GM12878 (cell line): ENCODE data around the gene LRFN2. TPM values are rescaled to one million over a fixed set of nuclear protein-coding genes. Genes with fewer than 3 reads are reported as not detected.

Experiments used
- CBX5 ChIP-seq: sonication (generic); IDR thresholded peaks from 2 replicates; pipeline ENCODE4 v1.6.1; 2016; ENCODE audit warnings: low read depth, moderate library complexity, mild to moderate bottlenecking, inconsistent platforms
- CHD2 ChIP-seq: IDR thresholded peaks from 2 replicates; pipeline ENCODE4 v1.6.1; 2011; ENCODE audit warnings: low read depth, low read length, improper control_type of control experiment, borderline replicate concordance
- FOXM1 ChIP-seq: IDR thresholded peaks from 2 replicates; pipeline ENCODE4 v1.6.1; 2012; ENCODE audit warnings: low read depth, mild to moderate bottlenecking, inconsistent platforms, low read length, moderate library complexity
- KDM1A ChIP-seq: fragments of 200-600 bp; sonication (generic); IDR thresholded peaks from 2 replicates; pipeline ENCODE4 v1.6.1; 2016; ENCODE audit warnings: borderline replicate concordance
- LARP7 ChIP-seq: fragments of 450-650 bp; IDR thresholded peaks from 2 replicates; pipeline ENCODE4 v1.6.1; 2017; ENCODE audit warnings: mild to moderate bottlenecking
- NFXL1 ChIP-seq: fragments of 450-650 bp; IDR thresholded peaks from 2 replicates; pipeline ENCODE4 v1.6.1; 2017; ENCODE audit warnings: antibody characterized with exemption, mild to moderate bottlenecking, borderline replicate concordance
- PAX8 ChIP-seq: fragments of 450-650 bp; IDR thresholded peaks from 2 replicates; pipeline ENCODE4 v1.6.1; 2017; ENCODE audit warnings: mild to moderate bottlenecking, moderate library complexity
- PML ChIP-seq: IDR thresholded peaks from 2 replicates; pipeline ENCODE4 v1.6.1; 2012; ENCODE audit warnings: low read length, inconsistent platforms
- RAD51 ChIP-seq: fragments of 450-650 bp; IDR thresholded peaks from 2 replicates; pipeline ENCODE4 v1.6.1; 2016; ENCODE audit warnings: moderate library complexity, mild to moderate bottlenecking, inconsistent platforms
- SP1 ChIP-seq: IDR thresholded peaks from one replicate; pipeline ENCODE4 v1.6.1; 2011; ENCODE audit warnings: low read depth, low read length
- SUZ12 ChIP-seq: fragments of 200-600 bp; sonication (generic); IDR thresholded peaks from one replicate; pipeline ENCODE4 v1.6.1; 2018; ENCODE audit warnings: antibody characterized with exemption, mild to moderate bottlenecking; ENCODE audit not compliant: unreplicated experiment
- TAF1 ChIP-seq: IDR thresholded peaks from 2 replicates; pipeline ENCODE4 v1.6.1; 2011; ENCODE audit warnings: mild to moderate bottlenecking, low read depth, low read length, borderline replicate concordance
- TBL1XR1 ChIP-seq: IDR thresholded peaks from 2 replicates; pipeline ENCODE4 v1.6.1; 2012; ENCODE audit warnings: low read depth, low read length, improper control_type of control experiment
- ZZZ3 ChIP-seq: IDR thresholded peaks from 2 replicates; pipeline ENCODE4 v1.6.1; 2011; ENCODE audit warnings: low read depth; ENCODE audit not compliant: control insufficient read depth, insufficient read length
- polyA plus RNA-seq, 11 experiments: library from polyadenylated mRNA; depleted of rRNA in 4 of 11; unstranded in 6 of 11; stranded (reverse) in 5 of 11; fragments of >200 nt; fragmentation: Nextera tagmentation in 4 of 11; fragmentation: Illumina TruSeq in 1 of 11; extraction: Ambion mirVana in 4 of 11; extraction: Trizol in 1 of 11; gene quantifications; 1 replicate in 1 of 11; 2 replicates in 10 of 11; pipeline versions ENCODE4 v1.2.1 to v1.2.3, GENCODE V29; 2011 to 2016; ENCODE audit warnings: inconsistent platforms in 2 of 11, missing spikeins in 2 of 11, low read depth in 1 of 11
- total RNA-seq, 4 experiments: library from RNA; depleted of rRNA in 3 of 4; stranded (reverse); fragments of >200 nt in 3 of 4; fragmentation: Illumina TruSeq in 1 of 4; extraction: Trizol in 1 of 4; gene quantifications; 2 replicates each; pipeline versions ENCODE4 v1.2.1 to v1.2.3, GENCODE V29; 2013 to 2021
- TF ChIP-seq, protein P1 (sequence below): IDR thresholded peaks from 2 replicates; pipeline ENCODE4 v1.6.1; 2012; ENCODE audit warnings: improper control_type of control experiment, low read depth, low read length; ENCODE audit not compliant: insufficient replicate concordance
- TF ChIP-seq, protein P2 (sequence below), 3 experiments: IDR thresholded peaks in 2 of 3; conservative IDR thresholded peaks in 1 of 3; 2 replicates each; pipeline ENCODE4 v1.5.1; 2011; ENCODE audit warnings: low read depth in 3 of 3, low read length in 3 of 3, mild to moderate bottlenecking in 3 of 3, control low read depth in 2 of 3, moderate library complexity in 2 of 3, inconsistent platforms in 1 of 3, mixed read lengths in 1 of 3; ENCODE audit not compliant: control insufficient read depth in 2 of 3, insufficient read depth in 1 of 3; ENCODE audit errors: extremely low read depth in 1 of 3

LRFN2 gene
- total and polyA plus RNA-seq, 10 of the 15 experiments (the other 5 are each of a cell fraction or from before 2014, with no cell fraction given) = not detected

DNA sequence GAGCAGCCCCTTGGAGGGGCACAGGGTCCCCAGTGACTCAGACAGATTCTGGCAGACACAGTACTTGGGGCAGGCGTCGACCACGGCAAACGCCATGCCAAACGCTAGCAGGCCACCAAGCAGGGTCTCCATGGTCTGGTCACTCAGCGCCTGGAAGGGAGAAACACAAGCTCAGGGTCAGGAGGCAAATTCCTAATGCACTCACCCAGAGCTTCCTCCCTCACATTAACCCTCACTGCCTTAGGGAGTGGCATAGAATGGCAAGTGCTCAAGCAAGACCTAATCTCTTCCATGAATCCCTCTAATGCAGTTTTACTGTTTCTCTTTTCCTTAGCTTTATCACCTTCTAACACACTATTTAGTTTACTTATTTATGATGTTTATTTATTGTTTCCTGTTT, 154.2 kb downstream of the LRFN2 start (continued):
- TF ChIP-seq, protein P1, sequence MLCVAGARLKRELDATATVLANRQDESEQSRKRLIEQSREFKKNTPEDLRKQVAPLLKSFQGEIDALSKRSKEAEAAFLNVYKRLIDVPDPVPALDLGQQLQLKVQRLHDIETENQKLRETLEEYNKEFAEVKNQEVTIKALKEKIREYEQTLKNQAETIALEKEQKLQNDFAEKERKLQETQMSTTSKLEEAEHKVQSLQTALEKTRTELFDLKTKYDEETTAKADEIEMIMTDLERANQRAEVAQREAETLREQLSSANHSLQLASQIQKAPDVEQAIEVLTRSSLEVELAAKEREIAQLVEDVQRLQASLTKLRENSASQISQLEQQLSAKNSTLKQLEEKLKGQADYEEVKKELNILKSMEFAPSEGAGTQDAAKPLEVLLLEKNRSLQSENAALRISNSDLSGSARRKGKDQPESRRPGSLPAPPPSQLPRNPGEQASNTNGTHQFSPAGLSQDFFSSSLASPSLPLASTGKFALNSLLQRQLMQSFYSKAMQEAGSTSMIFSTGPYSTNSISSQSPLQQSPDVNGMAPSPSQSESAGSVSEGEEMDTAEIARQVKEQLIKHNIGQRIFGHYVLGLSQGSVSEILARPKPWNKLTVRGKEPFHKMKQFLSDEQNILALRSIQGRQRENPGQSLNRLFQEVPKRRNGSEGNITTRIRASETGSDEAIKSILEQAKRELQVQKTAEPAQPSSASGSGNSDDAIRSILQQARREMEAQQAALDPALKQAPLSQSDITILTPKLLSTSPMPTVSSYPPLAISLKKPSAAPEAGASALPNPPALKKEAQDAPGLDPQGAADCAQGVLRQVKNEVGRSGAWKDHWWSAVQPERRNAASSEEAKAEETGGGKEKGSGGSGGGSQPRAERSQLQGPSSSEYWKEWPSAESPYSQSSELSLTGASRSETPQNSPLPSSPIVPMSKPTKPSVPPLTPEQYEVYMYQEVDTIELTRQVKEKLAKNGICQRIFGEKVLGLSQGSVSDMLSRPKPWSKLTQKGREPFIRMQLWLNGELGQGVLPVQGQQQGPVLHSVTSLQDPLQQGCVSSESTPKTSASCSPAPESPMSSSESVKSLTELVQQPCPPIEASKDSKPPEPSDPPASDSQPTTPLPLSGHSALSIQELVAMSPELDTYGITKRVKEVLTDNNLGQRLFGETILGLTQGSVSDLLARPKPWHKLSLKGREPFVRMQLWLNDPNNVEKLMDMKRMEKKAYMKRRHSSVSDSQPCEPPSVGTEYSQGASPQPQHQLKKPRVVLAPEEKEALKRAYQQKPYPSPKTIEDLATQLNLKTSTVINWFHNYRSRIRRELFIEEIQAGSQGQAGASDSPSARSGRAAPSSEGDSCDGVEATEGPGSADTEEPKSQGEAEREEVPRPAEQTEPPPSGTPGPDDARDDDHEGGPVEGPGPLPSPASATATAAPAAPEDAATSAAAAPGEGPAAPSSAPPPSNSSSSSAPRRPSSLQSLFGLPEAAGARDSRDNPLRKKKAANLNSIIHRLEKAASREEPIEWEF = no peak
- TF ChIP-seq, protein P2, sequence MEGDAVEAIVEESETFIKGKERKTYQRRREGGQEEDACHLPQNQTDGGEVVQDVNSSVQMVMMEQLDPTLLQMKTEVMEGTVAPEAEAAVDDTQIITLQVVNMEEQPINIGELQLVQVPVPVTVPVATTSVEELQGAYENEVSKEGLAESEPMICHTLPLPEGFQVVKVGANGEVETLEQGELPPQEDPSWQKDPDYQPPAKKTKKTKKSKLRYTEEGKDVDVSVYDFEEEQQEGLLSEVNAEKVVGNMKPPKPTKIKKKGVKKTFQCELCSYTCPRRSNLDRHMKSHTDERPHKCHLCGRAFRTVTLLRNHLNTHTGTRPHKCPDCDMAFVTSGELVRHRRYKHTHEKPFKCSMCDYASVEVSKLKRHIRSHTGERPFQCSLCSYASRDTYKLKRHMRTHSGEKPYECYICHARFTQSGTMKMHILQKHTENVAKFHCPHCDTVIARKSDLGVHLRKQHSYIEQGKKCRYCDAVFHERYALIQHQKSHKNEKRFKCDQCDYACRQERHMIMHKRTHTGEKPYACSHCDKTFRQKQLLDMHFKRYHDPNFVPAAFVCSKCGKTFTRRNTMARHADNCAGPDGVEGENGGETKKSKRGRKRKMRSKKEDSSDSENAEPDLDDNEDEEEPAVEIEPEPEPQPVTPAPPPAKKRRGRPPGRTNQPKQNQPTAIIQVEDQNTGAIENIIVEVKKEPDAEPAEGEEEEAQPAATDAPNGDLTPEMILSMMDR (IDR thresholded peaks at IDR 0.05 in 2 of 3, conservative IDR thresholded peaks at IDR 0.05 in 1 of 3; ENCODE audit: control insufficient read depth in 2 of 3, extremely low read depth in 1 of 3, insufficient read depth in 1 of 3, low read depth in 3 of 3, low read length in 3 of 3) = no peak
- no peak for TF ChIP-seq RAD51
- no peak for TF ChIP-seq CHD2
- TF ChIP-seq NFXL1 = no peak
- TF ChIP-seq SP1 = no peak
- no peak for TF ChIP-seq CBX5
- TF ChIP-seq PML = no peak
- TF ChIP-seq TAF1 = no peak
- no peak for TF ChIP-seq FOXM1
- TF ChIP-seq ZZZ3 = no peak
- TF ChIP-seq SUZ12 = no peak
- no peak for TF ChIP-seq LARP7
- TF ChIP-seq KDM1A = no peak
- TF ChIP-seq PAX8 = no peak
- TF ChIP-seq TBL1XR1 = no peak
- TF ChIP-seq, all 136 proteins: peak for 0
